WTC11 (cell line): ENCODE measurements around the gene CFAP299. TPM values are rescaled to one million over a fixed set of nuclear protein-coding genes. Genes with fewer than 3 reads are reported as not detected.

Source experiments
- ATAC-seq: fragments of 200-7000 bp; cut with Tn5 transposase; 2 replicates; pipeline ENCODE4 v1.10.0; 2021; ENCODE audit warnings: mild to moderate bottlenecking, moderate library complexity
- CTCF ChIA-PET: fragments of 300-600 bp; sonication (Branson Sonifier 250); formaldehyde crosslinking; loops from one replicate; lab custom pipeline; 2021; ENCODE audit warnings: antibody characterized with exemption; lab: Charles Lee
- POLR2A ChIA-PET: fragments of 350-600 bp; sonication (Branson Sonifier 250); formaldehyde crosslinking; loops from one replicate; lab custom pipeline; 2021; ENCODE audit warnings: antibody characterized with exemption; lab: Charles Lee
- DNase-seq: peaks from one replicate; pipeline ENCODE4 v3.0.0; 2021; ENCODE audit warnings: low spot score
- H3K27ac Mint-ChIP-seq: 2 replicates; pipeline ENCODE4 v1.8.0; 2021; ENCODE audit warnings: mixed read lengths
- H3K27me3 Mint-ChIP-seq: 2 replicates; pipeline ENCODE4 v1.8.0; 2021; ENCODE audit warnings: low read depth, mild to moderate bottlenecking, moderate library complexity, mixed read lengths
- H3K36me3 Mint-ChIP-seq: 2 replicates; pipeline ENCODE4 v1.8.0; 2021; ENCODE audit warnings: mixed read lengths
- H3K4me1 Mint-ChIP-seq: 2 replicates; pipeline ENCODE4 v1.8.0; 2022; ENCODE audit warnings: mixed read lengths
- H3K4me3 Mint-ChIP-seq: 2 replicates; pipeline ENCODE4 v1.8.0; 2021; ENCODE audit warnings: mild to moderate bottlenecking, moderate library complexity, mixed read lengths
- H3K9me3 Mint-ChIP-seq: 2 replicates; pipeline ENCODE4 v1.8.0; 2021; ENCODE audit warnings: mixed read lengths
- AFF4 ChIP-seq: sonication (generic); formaldehyde crosslinking; IDR thresholded peaks from 2 replicates; pipeline ENCODE4 v1.8.1; 2023; ENCODE audit warnings: mild to moderate bottlenecking, missing genetic modification reagents, borderline replicate concordance
- ATF2 ChIP-seq: sonication (generic); formaldehyde crosslinking; IDR thresholded peaks from 2 replicates; pipeline ENCODE4 v1.8.1; 2022; ENCODE audit warnings: low read depth, missing genetic modification reagents, borderline replicate concordance
- ATF3 ChIP-seq: sonication (generic); formaldehyde crosslinking; conservative IDR thresholded peaks from 2 replicates; pipeline ENCODE4 v1.8.1; 2022; ENCODE audit warnings: mild to moderate bottlenecking, missing genetic modification reagents
- EMX1 ChIP-seq: fragments of 250-450 bp; sonication (Bioruptor Pico); IDR thresholded peaks from 2 replicates; pipeline ENCODE4 v1.8.0; 2021; ENCODE audit warnings: mild to moderate bottlenecking
- ETV6 ChIP-seq: sonication (generic); formaldehyde crosslinking; IDR thresholded peaks from 2 replicates; pipeline ENCODE4 v1.8.1; 2022; ENCODE audit warnings: mild to moderate bottlenecking, missing genetic modification reagents
- FOXK1 ChIP-seq: sonication (generic); formaldehyde crosslinking; IDR thresholded peaks from 2 replicates; pipeline ENCODE4 v1.8.0; 2022; ENCODE audit warnings: mild to moderate bottlenecking, moderate library complexity, missing genetic modification reagents
- GTF2I ChIP-seq: fragments of 250-450 bp; sonication (Bioruptor Pico); conservative IDR thresholded peaks from 2 replicates; pipeline ENCODE4 v1.4.0; 2021; ENCODE audit warnings: mild to moderate bottlenecking
- HMGXB4 ChIP-seq: sonication (generic); formaldehyde crosslinking; IDR thresholded peaks from 2 replicates; pipeline ENCODE4 v1.8.1; 2023; ENCODE audit warnings: mild to moderate bottlenecking, moderate library complexity, missing genetic modification reagents
- MXD4 ChIP-seq: fragments of 250-450 bp; sonication (Bioruptor Pico); IDR thresholded peaks from 2 replicates; pipeline ENCODE4 v1.8.0; 2021; ENCODE audit warnings: mild to moderate bottlenecking, moderate library complexity, borderline replicate concordance
- MYBL2 ChIP-seq: sonication (generic); formaldehyde crosslinking; IDR thresholded peaks from 2 replicates; pipeline ENCODE4 v1.8.1; 2023; ENCODE audit warnings: mild to moderate bottlenecking, moderate library complexity, missing genetic modification reagents
- PRDM15 ChIP-seq: sonication (generic); formaldehyde crosslinking; IDR thresholded peaks from 2 replicates; pipeline ENCODE4 v1.8.0; 2022; ENCODE audit warnings: missing genetic modification reagents
- PRRX2 ChIP-seq: fragments of 250-450 bp; sonication (Bioruptor Pico); IDR thresholded peaks from 2 replicates; pipeline ENCODE4 v1.8.0; 2021; ENCODE audit warnings: mild to moderate bottlenecking
- RORB ChIP-seq: fragments of 250-450 bp; sonication (Bioruptor Pico); IDR thresholded peaks from 2 replicates; pipeline ENCODE4 v1.9.0; 2021; ENCODE audit warnings: mild to moderate bottlenecking
- USF1 ChIP-seq: sonication (generic); formaldehyde crosslinking; IDR thresholded peaks from 2 replicates; pipeline ENCODE4 v1.8.0; 2022; ENCODE audit warnings: mild to moderate bottlenecking, missing genetic modification reagents
- ZNF121 ChIP-seq: sonication (generic); formaldehyde crosslinking; IDR thresholded peaks from 2 replicates; pipeline ENCODE4 v1.8.0; 2023; ENCODE audit warnings: missing genetic modification reagents
- ZNF219 ChIP-seq: sonication (generic); formaldehyde crosslinking; IDR thresholded peaks from 2 replicates; pipeline ENCODE4 v1.8.0; 2023; ENCODE audit warnings: missing genetic modification reagents, mild to moderate bottlenecking, borderline replicate concordance
- ZNF423 ChIP-seq: fragments of 250-450 bp; sonication (Bioruptor Pico); IDR thresholded peaks from 2 replicates; pipeline ENCODE4 v2.1.2; 2022; ENCODE audit warnings: mild to moderate bottlenecking, moderate library complexity
- ZNF671 ChIP-seq: fragments of 250-450 bp; sonication (Bioruptor Pico); IDR thresholded peaks from 2 replicates; pipeline ENCODE4 v1.8.0; 2021; ENCODE audit warnings: mild to moderate bottlenecking
- ZSCAN18 ChIP-seq: fragments of 250-450 bp; sonication (Bioruptor Pico); IDR thresholded peaks from 2 replicates; pipeline ENCODE4 v2.1.2; 2022; ENCODE audit warnings: mild to moderate bottlenecking, moderate library complexity
- total RNA-seq: library from RNA; stranded (reverse); gene quantifications from 3 replicates; pipeline ENCODE4 v1.2.3, GENCODE V29; 2021

The CFAP299 gene
- total RNA-seq, 1 experiment from 2014 or later = not detected

- no peak overlapping the region for H3K4me3 Mint-ChIP-seq
- ChIA-PET CTCF (no interaction called here), POLR2A (no interaction called here)
- H3K27me3 Mint-ChIP-seq = no peaks in the 10 kb centered on the region; the same call in 1 of the 2 replicates
- DNase-seq (no peak), ATAC-seq (no peak)
- H3K4me1 Mint-ChIP-seq = peaks cover 3% of the 10 kb centered on the region; the same call in 1 of the 2 replicates
- H3K9me3 Mint-ChIP-seq = no peaks in the 10 kb centered on the region
- TF ChIP-seq HMGXB4 (CRISPR knock-in tag) (no peak), ZNF219 (no peak), MXD4 (CRISPR knock-in tag) (no peak), FOXK1 (no peak)
- no peak overlapping the region for H3K27ac Mint-ChIP-seq
- H3K36me3 Mint-ChIP-seq = no peaks in the 10 kb centered on the region
Observed at GRCh38 chr4:80710748-80711451, 375.4 kb downstream of the CFAP299 start.

- Mint-ChIP-seq H3K27ac (no peak overlapping the region), H3K4me1 (peaks cover 9% of the 10 kb centered on the region), H3K4me3 (no peak overlapping the region)
- TF ChIP-seq RORB (CRISPR knock-in tag) = no peak
- no peak for TF ChIP-seq PRRX2 (CRISPR knock-in tag)
- no peak for TF ChIP-seq USF1 (CRISPR knock-in tag)
- no peak for TF ChIP-seq ZNF671 (CRISPR knock-in tag)
- TF ChIP-seq, all 79 proteins: peak for 0
- no peaks in the 10 kb centered on the region; the same call in 1 of the 2 replicates for H3K27me3 Mint-ChIP-seq
- H3K36me3 Mint-ChIP-seq = no peaks in the 10 kb centered on the region
- ChIA-PET CTCF (no interaction called here), POLR2A (no interaction called here)
- ATAC-seq = no peak
- DNase-seq = no peak
- H3K9me3 Mint-ChIP-seq = no peaks in the 10 kb centered on the region
Observed at GRCh38 chr4:80711956-80712355, 376.4 kb downstream of the CFAP299 start.

- H3K27ac Mint-ChIP-seq = no peak overlapping the region
- no peaks in the 10 kb centered on the region; the same call in 1 of the 2 replicates for H3K27me3 Mint-ChIP-seq
- H3K36me3 Mint-ChIP-seq = no peaks in the 10 kb centered on the region
- H3K9me3 Mint-ChIP-seq = peaks cover 6% of the 10 kb centered on the region; the same call in 1 of the 2 replicates
- DNase-seq (no peak), ATAC-seq (no peak)
- peaks cover 10% of the 10 kb centered on the region for H3K4me1 Mint-ChIP-seq
- H3K4me3 Mint-ChIP-seq = no peak overlapping the region
- ChIA-PET CTCF (no interaction called here), POLR2A (no interaction called here)
- no peak for TF ChIP-seq ATF2
- TF ChIP-seq GTF2I (CRISPR knock-in tag) = no peak
- TF ChIP-seq ZSCAN18 = no peak
- TF ChIP-seq AFF4 (CRISPR knock-in tag) = no peak
- no peak for TF ChIP-seq MYBL2 (CRISPR knock-in tag)
- TF ChIP-seq ZNF121 (CRISPR knock-in tag) = no peak
- TF ChIP-seq ETV6 (CRISPR knock-in tag) = no peak
- TF ChIP-seq EMX1 (CRISPR knock-in tag) = no peak
- TF ChIP-seq ZNF423 (CRISPR knock-in tag) = no peak
- TF ChIP-seq PRDM15 (CRISPR knock-in tag) = no peak
- no peak for TF ChIP-seq ATF3
- no peak for TF ChIP-seq MXD4 (CRISPR knock-in tag)
Observed at GRCh38 chr4:80713409-80713808, 377.9 kb downstream of the CFAP299 start.
